HG03520 (cell line): ENCODE measurements around the gene FARP2.
"Not testable (repeated sequence)": the region's sequence is repeated elsewhere in the genome, so short reads cannot be mapped to it uniquely, and the experiment has no call there.

ENCODE experiments used
- ATAC-seq: cut with Tn5 transposase; IDR thresholded peaks from one replicate; pipeline ENCODE4 v1.9.1; 2021; ENCODE audit warnings: mild to moderate bottlenecking, moderate library complexity; ENCODE audit not compliant: unreplicated experiment

FARP2 gene

DNA sequence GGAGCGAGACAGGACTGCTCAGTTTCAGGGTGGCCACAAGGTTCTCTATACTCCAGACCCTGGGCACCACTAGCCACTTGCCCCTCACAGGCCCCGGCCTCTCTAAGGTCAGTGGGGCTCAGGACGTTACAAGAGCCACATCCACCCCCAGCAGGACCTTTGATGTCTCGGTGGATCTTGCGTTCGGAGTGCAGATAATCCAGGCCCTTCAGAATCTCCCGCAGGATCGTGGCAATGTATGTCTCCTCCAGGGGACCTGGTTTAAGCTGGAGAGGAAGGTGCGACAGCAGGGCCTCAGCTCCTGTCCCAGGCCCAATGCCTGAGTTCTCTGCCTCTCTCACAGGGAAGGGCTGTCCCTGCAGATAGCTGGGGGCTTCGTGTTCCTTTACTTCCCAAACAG, 143.9 kb downstream of the FARP2 start:
- no peak for ATAC-seq

DNA sequence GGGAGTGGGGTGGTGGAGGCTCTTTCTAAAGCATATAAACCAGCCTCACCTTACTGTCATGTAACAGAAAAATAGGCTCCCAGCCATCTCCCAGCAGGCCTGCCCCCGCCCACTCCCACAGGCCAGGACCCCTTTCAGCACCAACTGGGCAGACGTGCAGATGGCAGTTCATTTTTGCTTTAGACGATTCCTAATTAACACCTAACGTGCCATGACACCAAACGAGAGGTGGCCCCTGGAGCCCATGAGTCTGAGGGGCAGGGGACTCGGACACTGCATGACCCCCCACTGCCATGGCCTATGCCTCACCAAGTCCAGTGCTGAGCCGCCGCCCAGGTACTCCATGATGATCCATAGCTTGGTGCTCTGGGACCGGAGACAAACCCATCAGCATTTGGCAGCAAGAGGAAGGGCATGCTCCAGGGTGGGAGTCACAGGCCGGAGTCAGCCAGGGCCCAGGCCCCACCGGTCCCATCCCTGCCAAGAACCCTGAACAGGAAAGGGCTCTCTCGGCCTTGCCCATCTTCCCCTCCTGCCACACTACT, 144.4 kb downstream of the FARP2 start:
- no peak for ATAC-seq

DNA sequence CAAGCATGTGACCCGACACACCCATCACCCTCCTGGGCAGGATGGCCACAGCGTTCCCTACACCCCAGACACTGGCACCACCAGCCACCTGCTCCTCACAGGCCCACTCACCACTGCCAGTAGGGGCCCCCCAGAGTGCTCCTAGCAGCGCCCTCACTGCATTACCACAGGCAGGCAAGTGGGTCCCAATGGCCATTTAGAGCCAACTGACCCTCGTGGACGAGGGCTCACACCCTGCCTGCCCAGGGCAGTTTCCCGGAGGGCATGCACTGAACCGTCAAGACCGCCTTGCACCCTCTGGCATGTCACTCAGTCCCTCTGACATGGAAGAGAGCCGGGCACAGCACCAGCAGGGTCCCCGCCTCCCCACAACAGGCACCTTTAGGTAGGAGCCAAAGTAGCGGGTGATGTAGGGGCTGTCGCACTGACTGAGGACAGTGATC, 145.0 kb downstream of the FARP2 start:
- ATAC-seq = no peak

DNA sequence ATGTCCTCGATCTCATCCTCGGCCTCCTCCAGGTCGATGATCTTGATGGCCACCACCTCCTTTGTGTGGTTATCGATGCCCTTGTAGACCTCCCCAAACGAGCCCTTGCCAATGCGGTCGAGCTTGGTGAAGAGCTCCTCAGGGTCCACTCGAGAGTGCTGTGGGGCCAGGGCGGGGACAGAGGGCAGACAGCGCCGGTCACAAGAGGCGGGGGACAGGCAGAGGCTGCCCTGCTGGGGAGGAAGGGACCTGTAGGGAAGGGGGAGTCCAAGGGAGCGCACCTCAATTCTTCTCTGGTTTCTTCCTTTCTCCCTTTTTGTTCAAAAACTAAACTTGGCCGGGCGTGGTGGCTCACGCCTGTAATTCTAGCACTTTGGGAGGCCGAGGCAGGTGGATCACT, 145.5 kb downstream of the FARP2 start:
- ATAC-seq = no peak

DNA sequence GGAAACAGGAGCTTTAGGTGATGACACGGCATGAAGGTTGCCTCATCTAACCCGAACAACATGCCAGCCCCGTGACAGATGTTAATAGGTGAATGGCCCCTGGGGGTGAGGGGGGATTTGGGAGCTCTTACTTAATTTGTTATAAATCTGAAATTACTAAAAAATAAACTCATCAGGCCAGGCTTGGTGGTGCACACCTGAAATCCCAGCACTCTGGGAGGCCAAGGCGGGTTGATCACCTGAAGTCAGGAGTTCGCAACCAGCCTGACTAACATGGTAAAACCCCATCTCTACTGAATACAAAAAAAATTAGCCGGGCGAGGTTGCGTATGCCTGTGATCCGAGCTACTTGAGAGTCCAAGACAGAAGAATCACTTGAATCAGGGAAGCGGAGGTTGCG, 146.2 kb downstream of the FARP2 start:
- no peak for ATAC-seq

DNA sequence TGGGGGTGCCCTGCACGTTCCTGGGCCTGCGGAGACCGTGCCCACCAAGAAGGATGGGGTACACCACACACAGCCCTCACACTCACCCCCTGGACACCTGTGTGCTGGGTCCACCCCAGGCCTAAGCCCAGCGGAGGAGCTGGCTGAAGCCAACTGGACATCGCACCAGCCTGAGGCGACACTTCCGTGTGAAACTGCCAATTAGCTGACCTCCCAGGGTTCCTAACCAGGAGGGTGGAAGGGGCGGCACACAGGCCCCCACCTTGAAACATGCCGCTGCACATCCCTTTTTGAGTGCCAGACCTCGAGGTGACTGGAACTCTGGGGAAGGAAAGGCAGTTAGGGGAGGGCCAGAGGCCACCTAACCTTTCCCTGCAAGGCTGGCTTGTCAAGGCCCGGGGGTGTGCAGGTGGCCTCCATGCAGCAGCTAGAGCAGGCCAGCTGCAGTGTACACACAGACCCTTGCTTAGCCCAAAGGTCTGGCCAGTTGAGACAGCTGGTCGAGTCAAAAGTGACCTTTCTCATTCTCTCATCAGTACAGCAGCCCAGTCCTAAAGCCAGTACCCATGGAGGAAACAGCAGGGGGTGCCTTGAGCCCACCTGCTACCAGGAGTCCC, 147.8 kb downstream of the FARP2 start:
- no peak for ATAC-seq

DNA sequence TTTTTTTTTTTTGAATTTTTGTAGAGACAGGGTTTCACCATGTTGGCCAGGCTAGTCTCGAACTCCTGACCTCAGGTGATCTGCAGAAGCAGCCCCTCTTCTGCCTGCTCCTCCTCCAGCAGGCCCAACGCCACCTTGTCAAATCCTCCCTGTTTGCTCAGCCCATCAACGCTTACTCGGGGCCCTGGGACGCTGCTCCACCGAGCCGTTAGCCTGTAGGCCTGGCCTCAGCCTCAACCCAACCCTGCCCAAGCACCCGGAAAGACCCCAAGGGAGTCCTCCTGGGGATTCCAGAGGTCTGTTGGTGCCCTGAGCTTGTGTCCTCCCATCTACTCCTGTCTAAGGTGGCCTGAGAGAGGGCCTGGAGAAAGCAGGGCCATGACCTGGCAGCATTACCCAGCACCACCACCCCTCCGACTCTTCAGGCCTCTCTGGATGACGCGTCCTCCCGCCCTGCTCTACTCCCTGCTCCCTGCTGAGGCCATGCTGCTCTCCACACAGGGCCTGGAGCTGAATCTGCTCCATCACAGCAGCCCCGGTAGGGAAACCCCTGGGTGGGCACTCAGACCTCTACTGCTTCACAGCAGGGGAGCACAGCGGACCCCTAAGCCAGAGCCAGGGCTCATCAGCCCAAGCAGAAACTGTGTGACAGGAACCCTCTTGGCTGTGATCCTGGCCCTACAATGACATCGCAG, 149.1 kb downstream of the FARP2 start:
- no peak for ATAC-seq

DNA sequence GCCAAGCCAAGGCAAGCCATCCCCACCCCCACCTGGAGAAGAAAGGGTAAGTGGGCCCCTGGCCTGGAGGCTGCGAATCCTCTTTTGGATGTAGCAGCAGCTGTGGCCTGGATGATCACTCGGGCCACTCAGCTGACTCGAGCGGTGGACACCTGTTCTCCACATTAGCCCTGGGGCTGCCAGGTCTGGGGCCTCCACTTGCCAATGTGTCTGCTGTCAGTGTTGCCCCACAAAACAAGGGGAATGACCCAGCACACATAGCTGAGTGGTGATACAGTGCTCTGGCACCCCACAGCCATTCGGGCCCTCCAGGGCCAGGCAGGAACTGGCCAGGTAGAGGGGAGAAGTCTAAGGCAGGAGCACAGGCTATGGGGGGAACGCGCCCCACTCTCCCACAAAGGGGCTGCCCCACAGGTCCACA, 149.7 kb downstream of the FARP2 start:
- ATAC-seq = no peak

DNA sequence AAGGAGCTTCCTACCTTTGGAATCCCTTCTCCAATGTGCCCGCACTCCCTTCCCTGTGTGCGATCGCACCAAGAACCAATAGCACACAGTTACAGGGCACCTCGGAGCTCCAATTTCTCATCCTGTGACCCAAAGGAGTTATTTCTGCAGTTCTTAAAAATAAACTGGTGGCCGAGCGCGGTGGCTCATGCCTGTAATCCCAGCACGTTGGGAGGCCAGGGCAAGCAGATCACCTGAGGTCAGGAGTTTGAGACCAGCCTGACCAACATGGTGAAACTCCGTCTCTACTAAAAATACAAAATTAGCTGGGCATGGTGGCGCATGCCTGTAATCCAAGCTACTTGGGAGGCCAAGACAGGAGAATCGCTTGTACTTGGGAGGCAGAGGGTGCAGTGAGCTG, 150.2 kb downstream of the FARP2 start:
- ATAC-seq = not testable (repeated sequence)

DNA sequence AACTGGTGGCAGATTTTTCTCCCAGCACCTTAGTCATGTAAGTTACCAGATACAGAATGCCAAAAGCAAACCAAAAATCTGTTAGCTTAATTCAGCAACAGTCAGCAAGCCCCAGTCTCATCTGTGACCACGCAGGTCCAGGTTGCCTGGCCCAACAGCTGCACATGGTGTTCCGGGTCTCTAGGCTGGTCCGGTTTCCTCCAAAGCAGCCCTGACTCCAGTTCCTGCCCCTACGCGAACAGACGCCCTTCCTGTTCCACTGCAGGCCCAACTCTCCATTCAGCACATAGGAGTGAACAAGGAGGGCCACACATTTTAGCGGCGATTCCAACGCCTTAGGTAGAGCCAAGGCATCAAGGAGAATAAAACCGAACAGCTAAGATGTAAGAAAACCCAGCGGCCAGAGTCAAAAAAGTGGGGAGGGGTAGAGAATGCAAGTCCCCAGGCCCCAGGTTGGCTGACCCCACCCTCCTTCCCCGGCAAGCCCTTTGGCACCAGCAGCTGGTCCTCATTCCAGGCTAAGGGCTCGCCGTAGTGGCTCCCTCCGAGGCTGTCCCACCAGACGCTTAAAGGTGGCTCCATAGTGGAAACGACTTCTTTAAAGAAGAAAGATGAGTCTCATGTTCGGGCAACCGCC, 150.8 kb downstream of the FARP2 start:
- no peak for ATAC-seq

DNA sequence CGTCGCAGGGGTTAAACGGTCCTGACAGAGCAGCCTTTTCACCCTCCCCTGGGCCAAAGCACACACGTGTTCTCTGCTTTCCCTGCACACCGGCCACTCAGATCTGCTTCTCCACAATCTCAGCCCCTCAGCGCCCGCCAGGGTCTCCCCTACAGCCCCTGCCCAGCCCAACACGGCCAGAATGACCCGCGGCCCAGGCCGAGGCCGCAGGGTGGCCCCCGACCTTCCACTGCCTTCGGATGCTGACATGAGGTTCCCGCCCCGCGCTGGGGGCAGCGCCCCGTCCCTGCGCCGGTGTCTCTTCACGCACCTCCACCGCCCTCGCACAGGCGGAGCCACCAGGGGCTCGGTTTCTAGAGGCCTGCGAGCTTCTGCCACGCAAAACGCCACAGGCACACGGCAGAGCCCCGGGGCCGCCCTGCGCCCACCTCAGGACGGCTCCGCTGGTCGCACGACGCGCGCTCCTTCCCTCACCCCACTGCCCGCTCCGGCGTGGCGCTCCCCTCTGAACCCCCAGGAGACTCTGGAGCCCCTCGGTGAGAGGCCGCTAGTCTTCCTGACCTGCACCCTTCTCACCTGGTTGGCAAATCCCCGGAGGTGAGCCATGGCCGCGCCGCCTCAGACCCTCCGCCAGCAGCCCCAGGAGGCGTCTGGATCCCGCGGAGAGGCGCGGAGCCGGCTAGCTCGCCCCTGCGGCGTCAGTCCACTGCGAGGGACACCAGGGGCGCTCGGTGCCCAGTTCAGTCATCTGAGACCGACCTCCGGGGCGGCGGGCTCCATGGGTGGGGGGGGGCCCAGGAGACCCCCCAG, 151.6 kb downstream of the FARP2 start:
- ATAC-seq = peak; percentile 9

DNA sequence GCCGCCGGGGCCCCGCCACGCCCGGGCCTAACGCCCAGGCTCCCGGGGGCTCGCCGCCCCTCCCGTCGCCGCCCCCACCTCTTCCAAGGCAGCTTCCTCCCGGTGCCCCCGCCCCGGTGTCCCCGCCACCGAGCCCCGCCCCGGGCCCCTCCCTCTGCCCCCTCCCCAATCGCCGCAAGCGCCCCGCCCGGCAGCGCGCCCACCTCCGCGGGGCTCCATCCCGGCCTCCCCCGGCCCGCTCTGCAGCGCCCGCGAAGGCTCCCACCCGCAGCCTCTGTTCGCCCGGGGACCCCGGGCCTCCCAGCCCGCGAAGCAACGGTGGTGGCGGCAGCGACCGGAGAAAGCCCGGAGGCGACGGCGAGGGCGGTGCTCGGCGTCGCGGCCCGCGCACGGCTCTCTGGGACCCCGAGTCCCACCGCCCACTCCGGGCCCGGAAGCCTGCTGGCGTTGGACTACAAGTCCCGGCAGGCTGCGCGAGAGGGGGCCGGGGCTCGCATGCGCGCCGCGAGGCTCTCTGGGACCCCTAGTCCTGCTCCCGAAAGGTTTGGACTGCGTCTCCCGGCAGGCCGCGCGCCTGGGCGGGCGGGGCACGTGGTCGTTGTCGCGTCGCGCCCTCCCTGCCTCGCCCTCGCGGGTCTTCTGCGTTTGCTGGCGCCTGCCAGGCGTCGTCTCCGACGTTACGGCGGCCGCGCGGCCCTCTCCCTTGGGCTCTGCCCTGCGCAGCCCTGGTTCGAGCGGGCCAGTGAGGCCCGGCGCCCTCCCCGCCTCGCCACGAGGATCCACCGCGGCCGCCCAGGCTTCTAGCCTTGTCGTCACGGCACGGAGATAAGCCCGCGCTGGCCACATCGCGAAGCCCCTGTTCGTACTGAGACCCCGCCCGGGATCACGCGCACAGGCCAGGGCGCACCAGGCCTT, 152.4 kb downstream of the FARP2 start, which contains the start of gene STK25:
Gene STK25, minus strand, starts transcription at position 345 of the 915 bp plus-strand sequence. CDS start 549 bp downstream, outside the sequence.
- peak; percentile 88 for ATAC-seq

DNA sequence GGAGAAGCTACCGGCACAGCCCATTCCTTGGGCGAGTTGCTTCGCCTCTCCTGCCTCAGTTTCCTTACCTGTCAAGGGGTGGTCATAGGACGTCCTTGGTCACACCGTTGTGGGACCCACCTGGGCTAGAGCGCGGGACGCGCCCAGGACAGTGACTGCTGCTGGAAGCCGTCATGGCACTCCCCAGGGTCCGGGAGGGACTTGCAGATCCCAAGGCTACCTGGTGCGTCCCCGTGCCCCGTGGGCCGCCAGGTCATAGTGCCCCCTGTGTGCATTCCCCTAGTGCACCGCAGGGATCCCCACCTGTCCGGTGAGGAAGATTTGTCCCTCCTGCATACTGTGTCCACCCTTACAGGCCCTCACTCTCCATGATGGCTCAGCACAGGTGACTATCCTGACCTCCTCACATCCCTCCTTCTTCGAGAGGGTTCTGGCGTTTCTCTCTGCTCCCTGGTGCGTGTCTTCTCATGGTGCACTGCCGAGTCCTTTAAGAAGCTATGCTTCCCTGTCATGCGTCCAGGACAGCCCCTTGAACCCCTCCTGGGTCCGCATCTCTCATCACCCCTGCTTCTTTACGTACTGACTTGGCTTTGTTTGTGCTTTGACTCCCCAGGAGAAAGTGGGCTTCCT, 153.2 kb downstream of the FARP2 start:
- ATAC-seq = no peak

DNA sequence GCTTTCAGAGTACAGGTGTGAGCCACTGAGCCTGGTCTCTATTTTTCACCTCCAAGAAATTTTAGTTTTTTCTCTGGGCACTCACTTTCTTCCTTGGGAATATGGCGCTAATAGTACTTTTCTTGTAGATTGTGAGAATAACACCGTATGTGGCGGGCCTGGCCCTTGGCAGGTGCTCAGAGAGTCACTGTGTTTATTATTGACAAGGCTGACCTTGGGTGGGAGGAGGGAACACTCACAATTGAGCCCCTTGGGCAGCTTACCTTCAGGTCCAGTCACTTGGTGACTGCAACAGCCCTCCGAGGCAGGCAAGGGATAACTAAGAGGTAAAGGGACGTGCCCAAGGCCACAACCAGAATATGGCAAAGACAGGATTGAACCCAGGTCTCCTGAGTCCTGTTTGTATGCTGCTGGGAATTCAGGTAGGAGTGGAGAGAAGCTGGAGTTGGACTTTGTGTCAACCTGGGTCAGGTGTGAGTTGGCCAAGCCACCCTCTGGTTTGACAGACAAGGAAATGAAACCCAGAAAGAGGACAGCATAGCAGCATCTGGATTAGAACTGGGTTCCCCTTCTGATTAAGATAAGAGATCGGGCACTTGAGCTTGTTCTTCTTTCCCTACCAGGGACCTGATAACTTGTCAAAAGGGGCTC, 155.1 kb downstream of the FARP2 start:
- no peak for ATAC-seq

DNA sequence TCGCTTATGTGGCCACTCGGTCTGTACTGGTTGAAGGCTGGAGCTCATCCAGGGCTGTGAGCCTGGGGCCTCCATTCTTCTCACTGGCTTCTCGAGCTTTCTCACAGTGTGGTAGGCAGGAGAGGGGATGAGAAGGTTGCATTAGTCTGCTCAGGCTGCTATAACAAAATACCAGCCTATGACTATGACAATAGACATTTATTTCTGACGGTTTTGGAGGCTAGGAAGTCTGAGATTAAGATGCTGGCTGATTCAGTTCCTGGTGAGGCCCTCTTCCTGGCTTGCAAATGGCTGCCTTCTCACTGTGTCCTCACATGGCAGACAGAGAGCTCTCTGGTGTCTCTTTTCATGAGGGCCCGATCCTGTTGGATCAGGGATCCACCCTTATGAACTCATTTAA, 158.5 kb downstream of the FARP2 start:
- no peak for ATAC-seq

DNA sequence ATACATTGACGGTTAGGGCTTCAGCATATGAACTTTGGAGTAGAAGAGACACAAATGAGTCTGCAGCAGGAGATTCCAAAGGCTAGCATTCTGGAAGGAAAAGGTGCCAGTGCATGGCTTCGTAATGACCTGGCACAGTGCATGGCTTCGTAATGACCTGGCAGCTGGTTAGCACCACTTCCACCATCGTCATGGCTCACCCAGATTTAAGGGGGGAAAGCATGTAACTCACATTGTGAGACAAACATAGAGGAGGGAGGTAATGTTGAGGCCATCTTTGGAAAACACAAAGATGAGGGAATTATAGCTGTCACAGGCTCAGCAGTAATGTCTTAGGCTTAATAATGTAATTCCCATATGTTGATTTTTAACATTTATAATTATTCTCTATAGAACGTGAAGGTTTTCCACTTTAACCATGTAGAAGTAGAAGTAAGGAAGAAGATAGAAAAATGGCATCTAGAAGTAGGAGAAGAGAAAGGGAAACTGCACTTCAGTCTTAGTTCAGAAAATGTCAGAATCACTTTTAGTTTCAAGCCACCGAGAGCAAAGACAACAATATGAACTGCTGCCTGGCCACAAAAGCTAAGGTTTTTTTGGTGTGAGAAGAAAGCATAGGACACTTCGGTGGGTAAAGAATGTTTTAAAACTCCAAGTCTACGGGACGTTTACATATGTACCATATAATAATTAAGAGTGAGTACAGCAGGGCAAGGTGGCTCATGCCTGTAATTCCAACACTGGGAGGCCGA, 159.1 kb downstream of the FARP2 start:
- no peak for ATAC-seq

DNA sequence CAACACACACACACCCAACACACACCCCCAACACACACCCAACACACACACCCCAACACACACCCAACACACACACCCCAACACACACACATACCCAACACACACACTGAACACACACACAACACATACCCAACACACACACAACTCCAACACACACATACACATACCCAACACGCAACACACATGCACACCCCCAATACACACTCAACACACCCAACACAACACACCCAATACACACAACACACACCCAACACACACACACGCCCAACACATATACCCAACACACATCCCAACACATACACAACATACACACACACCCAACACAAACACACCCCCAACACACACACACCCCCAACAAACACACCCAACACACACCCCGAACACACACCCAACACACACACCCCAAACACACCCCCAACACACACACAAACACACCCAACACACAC, 160.5 kb downstream of the FARP2 start:
- no peak for ATAC-seq

DNA sequence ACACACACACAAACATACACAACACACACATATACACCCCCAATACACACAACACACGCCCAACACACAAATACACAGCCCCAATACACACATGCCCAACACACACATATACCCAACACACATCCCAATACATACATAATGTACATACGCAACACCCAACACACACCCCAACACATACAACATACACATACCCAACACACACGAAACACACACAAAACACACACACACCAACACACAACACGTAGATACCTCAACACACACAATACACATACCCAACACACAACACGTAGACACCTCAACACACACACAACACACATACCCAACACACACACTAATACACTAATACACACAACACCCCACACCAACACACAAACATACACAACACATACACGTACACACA, 161.2 kb downstream of the FARP2 start:
- no peak for ATAC-seq
